NOMO-1 treated with dmso at 0.1 percent for 144 hours (cell line): Measurements from ENCODE around the gene PPME1.

Source experiments
- DNase-seq: peaks from one replicate; lab custom pipeline; 2025; ENCODE audit not compliant: unreplicated experiment; lab: John Stamatoyannopoulos, UW

Gene PPME1

DNA sequence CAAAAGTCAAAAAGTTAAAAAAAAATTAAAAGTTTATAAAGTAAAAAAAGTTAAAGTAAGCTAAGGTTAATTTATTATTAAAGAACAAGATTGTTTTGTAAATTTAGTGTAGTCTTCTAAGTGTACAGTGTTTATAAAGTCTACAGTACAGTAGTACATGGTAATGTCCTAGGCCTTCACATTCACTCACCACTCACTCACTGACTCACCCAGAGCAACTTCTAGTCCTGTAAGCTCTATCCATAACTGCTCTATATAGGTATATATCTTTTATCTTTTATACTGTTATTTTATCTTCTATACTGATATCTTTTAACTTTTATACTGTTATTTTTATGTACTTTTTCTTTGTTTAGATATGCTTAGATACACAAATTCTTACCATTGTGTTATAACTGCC is 11.4 kb upstream of the PPME1 start:
- DNase-seq: no peak

DNA sequence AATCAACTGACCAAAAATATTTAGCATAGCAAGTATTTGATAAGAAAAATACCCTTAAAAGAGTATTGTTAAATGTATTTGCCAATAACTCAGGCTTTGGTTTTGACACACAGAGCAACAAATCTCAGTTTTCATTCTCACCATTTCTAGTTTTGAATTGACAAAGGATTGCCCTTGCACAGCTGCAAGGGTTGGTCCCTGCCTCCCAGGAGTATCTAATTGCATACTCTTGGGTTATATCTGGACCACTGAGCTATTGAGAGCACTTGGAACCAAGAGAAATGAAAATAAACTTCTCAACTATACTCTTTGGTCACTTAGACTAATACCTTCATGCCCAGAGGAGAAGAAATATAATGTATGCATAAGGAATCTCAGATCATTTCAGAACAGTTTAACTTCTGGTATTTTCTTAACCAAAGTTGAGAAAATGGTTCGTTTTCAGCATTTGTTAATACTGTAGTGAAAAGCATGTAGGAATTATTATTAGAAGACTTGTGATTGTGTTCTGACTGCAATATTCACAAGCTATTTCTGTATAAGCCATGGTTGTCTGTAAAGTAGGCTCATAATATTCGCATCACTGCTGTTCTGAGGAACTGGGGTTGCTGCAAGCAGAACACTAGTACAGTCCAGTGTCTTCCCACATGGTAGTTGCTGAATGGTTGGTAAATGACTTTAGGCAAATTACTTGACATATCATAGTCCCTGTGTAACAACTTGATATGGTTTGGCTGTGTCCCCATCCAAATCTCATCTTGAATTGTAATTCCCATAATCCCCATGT is 8.2 kb upstream of the PPME1 start:
- DNase-seq: no peak

DNA sequence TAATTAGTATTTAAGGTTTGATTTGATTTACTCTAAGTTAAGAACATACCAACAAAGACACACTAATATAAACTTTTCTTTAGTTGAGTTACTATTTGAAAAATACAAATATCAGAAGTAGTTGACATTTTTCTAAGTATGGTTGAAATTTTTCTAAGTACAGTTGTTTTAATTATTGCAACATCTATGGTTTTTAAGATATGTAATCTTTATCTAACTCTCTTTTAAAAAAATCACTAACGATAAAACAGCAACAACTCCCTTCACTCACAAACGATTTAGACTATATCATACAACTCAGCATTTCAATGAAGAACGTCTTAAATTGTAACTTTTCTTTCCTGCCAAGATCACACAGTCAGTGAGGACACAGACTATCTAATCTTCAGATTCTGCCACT is 2.3 kb upstream of the PPME1 start:
- no peak for DNase-seq

DNA sequence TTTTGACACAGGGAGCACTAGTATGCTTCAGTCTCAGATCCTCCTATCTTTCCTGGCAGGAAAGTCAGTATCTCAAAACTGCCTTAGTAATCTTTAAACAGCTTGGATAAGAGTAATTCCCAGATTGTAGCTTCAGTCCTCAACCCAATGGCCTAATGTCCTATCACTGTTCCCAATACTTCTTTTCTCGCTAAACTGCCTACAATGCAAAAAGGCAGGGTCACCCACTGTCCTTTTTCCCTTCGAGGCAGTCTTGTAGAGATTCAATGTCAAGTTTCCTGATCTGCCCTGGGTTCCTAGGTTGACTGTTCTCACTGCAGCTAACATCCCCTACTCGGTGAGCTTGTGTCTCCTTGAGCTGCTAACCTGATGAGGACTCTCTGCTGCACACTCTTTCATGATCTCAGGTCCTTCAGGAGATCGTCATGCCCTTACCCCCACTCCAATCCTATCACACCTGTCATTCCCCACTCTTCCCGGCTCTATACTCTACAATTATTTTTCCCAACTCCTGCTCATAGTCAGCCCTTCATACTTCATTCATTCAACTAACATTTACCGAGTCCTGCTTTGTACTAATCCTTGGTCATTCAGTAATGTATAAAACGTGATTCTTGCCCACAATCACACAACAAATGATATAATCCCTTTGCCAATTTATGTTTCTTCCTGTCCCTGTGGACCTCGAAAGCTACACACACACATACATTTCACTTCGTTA is 1.2 kb upstream of the PPME1 start:
- no peak for DNase-seq

DNA sequence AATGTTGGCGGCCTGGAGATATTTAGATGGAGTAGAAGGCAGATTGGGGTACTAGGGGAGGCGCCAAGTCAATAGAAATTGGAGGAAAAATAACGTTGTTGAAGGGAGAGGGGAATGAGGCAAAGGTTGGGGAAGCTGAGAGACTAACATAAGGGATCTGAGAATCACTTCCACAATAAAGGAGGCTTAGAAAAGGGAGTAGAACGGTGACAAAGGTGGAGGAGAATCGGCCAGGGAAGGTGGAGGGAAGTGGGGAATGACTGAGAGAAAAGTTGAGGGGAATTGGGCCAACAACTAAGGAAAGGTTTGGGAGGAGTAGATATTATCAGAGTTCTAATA is 510 bp downstream of the PPME1 start:
- no peak for DNase-seq

DNA sequence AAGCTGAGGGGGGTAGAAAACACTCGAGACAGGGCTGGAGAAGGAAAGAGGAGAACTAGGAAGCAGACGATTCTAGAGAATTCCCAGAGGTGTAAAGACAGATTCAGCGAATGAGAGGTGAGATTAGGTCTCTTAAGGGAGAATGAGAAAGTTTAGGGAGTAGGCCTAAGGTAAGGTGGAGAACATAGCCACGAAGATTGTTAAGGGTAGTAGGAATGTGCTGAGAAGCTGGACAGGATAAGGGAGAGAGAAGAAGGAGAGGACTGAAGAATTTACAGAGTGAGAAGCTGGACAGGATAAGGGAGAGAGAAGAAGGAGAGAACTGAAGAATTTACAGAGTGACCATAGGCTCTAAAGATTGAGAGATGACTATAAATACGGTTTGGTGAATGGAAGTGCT is 908 bp downstream of the PPME1 start:
- DNase-seq: no peak

DNA sequence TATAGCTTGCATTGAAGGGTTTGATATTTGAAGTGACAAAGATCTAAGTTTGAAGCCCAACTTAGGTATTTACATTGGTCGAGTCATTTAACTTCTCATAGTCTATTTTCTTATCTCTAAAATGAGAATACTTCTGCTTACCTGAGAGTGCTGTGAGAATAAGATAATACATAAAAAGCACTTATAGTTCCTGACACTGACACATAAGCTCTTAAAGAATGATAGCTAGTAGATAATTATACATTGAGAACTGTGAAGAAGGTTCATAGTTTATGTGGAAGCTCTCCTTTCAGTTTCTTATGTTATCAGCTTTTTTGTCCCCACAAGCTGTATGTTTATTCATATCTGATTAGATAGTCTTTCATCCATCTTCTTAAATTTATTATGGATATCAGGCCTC is 4.8 kb downstream of the PPME1 start:
- DNase-seq: no peak

DNA sequence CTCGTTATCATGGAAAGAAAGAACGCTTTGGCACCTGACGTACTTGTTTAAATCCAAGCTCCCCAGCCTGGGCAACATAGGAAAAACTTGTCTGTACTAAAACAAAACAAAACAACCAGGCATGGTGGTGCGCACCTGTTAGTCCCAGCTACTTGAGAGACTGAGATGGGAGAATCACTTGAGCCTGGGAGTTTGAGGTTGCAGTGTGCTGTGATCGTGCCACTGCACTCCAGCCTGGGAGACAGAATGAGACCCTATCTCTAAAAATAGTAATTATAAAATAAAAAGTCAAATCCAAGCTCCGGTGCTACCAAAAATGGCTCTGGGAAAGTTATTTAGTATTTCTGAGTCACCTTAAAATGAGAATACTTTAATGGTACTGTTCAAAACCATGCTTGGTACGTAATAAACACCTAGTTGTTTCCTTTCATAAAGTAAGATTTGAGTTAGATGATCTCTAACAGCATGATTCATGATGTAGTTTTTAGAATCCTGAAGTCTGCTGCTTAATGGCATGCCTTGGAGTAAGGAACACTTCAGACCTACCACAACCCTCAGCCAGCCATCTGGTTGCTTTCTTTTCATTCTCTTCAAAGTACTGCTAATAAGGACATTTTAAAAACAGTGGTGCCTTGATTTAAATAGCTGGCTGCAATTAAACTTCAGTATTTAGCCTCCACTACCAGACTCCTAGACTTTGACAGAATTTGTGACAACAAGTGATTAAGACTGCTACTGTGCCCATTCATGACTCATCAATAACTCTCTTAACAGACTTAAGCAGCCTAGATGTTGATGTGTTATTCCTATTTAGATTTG is 8.4 kb downstream of the PPME1 start:
- no peak for DNase-seq

DNA sequence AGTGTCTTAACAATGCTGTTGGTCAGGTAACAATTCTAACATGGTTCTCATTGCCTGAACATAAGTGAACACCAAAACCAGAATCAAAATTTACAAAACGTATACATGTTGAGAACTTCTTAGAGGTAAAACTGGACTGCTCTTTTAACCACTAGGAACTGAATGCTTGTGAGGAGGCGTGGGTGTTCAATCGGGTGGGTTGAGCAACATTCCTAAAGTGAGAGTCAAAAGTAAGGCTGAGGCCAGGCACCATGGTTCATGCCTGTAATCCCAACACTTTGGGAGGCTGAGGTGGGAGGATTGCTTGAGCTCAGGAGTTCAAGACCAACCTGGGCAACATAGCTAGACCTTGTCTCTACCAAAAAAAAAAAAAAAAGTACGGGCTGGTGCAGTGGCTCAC is 11.5 kb downstream of the PPME1 start:
- DNase-seq: no peak

DNA sequence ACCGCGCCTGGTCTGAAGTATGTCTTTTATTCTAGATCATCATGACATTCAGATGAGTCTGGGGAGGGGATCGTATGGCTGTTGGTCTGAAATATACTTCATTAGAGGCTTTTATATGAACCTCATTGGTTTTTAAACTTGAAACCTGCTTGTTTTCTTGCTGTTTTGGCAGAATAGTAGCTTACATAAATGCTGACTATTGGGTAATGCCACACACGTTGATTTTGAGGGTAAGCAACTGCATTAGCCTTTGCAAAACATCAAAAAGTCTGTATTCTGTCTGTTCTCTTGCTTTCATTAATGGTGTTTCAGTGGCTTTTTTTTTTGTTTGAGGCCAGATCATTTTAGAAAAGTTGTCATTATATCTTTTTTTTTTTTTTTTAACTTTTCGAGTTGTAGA is 14.2 kb downstream of the PPME1 start:
- DNase-seq: no peak

DNA sequence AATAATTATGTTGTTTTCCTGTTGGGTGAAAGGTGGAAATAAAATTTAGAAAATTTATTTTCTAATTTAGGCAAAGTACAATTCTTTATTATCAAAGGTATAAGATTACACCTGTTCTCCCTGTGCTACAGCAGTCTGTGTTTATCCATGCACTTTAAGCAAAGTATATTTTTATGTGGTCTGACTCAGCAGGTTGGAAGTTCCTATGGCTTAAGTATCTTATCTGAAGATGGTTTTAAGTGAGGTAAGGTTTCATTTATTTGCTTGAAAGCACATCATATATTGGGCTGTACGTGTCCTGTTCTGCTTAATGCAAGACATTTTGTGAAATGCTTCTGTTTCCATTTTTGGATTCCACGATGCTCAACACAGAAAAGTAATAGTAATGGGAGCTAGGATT is 14.6 kb downstream of the PPME1 start:
- DNase-seq: no peak

DNA sequence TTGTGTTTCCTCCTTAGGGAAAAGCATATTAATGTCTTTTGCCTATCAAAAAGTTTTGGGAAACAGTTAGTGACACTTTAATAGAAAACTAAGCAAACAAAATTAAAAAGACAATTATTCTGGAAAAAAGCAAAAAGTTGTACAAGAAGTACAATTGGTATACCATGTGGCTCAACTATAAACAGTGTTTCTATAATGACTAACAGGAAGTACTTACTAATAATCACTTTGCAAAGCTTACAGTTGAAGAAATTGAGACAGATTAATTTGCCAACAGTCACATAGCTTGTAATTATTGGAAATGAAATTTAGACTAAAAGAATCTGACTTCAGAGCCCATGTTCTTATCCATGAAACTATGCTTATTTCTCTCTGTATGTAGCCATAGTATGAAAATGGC is 24.7 kb downstream of the PPME1 start:
- DNase-seq: no peak

DNA sequence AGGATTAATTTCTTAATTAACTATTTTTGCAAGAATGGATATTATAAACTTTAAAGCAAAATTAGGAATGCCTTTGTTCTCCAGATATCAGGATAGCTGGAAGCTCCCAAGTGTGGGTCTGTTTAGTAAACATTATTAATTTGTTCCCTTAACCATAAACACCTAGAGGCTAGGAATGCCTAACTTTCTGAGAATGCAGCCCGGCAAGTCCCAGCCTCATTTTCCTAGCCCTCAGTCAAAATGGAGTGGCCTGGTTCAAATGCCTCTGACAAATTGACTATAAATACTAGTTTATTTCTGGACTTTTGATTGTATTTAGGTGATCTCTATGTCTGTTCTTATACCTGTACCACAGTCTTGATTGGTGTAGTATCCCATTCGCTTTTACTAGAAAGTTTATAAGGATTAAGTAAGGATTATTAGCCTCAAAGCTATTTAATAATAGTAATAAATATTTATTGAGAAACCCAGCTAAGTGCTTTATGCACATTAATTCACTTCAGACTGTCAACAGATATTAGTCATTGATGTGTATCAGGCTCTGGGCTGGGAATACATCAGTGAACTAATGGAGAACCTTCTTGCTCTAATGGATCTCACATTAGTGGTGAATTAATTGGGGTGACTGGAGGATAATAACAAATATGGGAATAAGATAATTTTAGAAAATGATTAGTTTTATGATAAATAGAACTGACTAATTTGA is 25.8 kb downstream of the PPME1 start:
- DNase-seq: no peak

DNA sequence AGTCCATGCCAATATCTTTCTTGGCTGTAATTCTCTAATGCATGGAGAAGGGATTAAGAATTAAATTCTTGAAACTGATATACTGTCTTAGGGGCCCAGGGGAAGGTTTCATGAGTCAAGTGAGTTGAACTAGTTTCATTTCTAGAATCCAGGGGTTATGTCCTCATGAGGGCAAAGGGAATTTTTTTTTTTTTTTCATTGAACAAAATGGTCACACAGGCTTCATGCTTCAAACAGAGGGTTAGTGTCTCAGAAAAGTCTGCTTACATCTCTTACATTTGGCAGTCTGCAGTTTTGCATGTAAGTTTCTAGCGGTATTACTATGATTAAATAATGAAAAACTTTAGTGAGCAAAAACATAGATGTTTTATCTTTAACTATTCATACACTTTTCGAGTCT is 32.9 kb downstream of the PPME1 start:
- no peak for DNase-seq

DNA sequence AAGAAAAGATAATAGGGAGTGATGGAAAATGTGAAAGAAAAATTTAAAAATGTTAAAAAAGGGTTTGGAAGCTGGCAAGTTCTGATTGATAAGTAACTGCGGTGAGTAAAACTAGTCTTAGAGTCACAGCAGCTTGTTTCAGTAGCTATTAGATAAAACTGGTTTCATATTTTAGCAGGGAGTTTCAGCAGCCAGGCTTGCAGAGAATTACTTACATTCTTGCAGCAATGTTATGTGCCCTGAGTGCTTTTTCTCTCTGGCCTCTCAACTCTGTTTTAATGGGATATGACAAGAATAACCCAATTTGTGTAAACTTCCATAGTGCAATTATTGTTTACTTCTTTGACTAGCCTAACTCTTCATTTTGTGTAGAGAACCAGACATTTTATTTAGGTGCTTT is 33.6 kb downstream of the PPME1 start:
- no peak for DNase-seq

DNA sequence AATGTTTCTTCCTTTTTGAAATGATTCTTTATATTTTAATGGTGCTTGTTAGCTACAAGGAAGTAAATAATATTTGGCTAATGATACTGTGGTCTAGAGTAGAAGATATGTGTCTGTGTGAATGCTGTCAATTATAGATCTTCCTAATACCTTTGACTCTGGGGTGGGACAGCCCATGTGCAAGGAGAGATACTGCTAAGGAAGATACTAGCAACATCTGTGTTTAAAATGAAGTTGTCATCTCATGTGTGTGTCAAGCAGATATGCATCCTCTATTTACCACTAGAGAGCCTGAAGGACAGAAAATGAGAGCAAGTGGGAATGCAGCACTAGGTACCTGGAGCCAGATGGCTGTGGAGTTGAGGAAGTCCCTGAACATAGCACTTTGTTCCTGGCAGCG is 34.1 kb downstream of the PPME1 start:
- DNase-seq: no peak

DNA sequence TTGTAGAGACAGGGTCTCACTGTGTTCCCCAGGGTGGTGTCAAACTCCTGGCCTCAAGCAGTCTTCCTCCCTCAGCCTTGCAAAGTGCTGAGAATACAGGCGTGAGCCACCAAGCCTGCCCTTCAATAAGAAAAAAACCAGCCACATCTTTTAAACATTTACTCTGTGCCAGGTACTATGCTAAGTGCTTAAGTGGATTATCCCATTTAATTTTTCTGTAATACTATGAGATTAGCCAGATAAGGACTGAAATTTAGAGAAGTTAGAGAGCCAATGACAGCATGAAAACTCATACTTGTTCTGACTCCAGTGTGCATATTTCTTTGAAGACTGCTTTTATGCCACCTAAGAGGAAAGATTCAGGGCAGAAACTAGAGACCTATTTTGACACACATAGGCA is 35.7 kb downstream of the PPME1 start:
- DNase-seq: no peak

DNA sequence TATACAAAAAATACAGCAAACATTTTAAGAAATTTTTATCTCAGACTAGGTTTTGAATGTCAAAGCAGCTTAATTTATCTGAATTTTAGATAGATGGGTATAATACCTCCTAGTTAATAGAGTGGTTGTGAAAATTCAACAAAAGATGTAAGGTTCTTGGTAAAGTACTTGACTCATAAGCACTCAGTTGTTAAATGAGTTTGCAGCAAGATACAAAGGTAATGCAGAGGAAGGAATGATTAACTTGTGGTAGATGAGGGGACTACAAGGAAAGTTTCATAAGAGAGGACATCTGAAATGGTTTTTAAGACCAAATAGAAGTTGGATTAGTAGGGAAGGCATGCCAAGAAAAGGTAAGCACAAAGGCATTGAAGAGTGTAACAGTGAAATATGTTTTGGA is 37.4 kb downstream of the PPME1 start:
- no peak for DNase-seq

DNA sequence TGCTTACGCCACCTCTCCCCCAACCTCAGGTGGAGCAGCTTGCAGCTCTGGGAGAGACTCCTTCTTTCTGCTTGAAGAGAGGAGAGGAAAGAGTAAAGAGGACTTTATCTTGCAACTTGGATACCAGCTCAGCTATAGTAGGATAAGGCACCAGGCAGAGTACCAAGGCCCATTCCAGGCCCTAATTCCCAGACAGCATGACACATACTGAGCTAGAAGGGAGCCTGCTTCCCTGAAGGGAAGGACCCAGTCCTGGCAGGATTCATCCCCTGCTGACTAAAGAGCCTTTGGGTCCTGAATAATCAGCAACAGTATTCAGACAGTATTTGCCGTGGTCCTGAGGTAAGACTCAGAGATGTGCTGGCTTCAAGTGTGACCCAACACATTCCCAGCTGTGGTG is 41.4 kb downstream of the PPME1 start:
- no peak for DNase-seq

DNA sequence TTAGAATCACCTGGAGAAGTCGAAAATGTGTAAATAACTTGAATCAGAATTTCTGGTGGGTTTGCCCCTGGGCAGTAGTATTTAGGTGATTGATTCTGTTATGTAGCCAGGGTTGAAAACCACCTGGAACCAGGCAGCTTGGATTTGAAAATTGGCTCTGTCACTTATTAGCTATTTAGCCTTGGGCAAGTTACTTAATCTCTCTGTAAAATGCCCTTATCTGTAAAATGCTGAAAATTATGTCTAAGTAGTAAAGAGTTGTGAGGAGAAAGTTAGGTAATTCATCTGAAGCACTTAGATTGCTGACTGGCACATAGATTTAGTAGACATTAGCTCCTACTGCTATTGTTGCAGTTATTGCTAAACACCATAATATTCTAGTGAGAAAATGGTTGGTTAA is 49.3 kb downstream of the PPME1 start:
- DNase-seq: no peak

DNA sequence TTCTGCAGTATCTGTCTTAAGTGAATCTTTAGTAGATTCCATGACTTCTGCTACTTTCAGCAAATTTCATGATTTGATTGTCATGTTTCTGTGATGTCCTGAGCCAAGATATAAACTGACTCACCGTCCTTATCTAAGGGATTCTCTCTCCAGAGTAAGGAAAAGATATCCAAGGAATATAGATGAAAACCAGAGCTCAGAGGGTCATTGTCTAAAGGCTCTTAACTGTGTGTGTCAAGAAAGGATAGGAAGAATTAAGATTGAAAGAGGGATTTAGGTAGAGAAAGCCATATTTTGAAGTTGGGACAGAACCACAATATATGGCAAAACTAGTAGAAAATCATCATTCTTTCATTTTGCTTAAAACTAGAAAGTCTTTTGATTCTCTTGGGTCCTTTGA is 50.7 kb downstream of the PPME1 start:
- no peak for DNase-seq

DNA sequence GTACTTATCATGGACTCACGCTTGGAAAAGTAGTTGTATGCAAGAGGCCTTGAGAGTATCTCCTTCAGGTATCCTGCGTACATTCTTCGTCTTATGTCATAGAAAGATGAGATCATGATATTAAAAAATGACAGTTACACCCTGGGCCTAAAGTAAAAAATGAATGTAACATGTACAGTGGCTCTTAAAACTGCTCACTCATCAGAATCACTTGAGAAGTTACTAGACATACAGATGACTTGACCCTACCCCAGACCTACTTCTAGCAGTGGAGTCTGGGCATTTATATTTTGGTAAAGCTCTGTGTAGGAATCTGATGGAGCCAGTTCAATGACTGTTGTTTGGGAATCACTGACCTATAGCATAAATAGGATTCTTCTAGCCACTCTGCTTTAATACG is 54.5 kb downstream of the PPME1 start:
- DNase-seq: no peak
